ENCODE measurements around the gene NR3C1. TPM values are rescaled to one million over a fixed set of nuclear protein-coding genes. Genes with fewer than 3 reads are reported as not detected.

Gene NR3C1
- polyA plus RNA-seq, 1 donor from 2014 or later = 2.3 TPM

DNA sequence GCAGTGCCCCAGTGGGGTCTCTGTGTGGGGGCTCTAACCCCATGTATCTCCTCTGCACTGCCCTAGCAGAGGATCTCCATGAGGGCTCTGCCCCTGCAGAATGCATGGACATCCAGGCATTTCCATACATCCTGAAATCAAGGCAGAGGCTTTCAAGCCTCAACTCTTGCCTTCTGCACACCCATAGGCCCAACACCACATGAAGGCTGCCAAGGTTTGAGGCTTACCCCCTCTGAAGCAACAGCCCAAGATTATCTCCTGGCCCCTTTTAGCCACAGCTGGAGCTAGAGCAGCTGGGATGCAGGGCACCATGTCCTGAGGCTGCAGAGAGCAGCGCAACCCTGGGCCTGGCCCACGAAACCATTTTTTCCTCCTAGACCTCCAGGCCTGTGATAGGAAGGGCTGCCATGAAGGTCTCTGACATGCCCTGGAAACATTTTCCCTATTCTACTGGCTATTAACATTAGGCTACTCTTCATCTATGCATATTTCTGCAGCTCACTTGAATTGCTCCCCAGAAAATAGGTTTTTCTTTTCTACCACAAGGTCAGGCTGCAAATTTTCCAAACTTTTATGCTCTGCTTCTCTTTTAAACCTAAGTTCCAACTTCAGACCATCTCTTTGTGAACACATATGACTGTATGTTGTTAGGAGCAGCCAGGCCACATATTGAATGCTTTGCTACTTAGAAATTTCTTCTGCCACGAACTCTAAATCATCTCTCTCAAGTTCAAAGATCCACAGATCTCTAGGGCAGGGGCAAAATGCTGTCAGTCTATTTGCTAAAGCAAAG is 18.4 kb downstream of the NR3C1 start:
- no peak overlapping the region for H2AFZ ChIP-seq (ENCODE audit: low read depth, low read length)
- H3K9ac ChIP-seq (ENCODE audit: low read length) = no peak overlapping the region
- no peaks in the 10 kb centered on the region for H3K9me3 ChIP-seq (ENCODE audit: low read length)
- H3K27me3 ChIP-seq (ENCODE audit: insufficient read depth, low read depth, low read length) = no peaks in the 10 kb centered on the region
- H3K9me2 ChIP-seq (ENCODE audit: insufficient read depth, low read length) = no peaks in the 10 kb centered on the region
- H4K20me1 ChIP-seq (ENCODE audit: insufficient read depth) = no peaks in the 10 kb centered on the region
- H3K36me3 ChIP-seq (ENCODE audit: insufficient read depth, low read length) = no peaks in the 10 kb centered on the region
- H3K4me3 ChIP-seq (ENCODE audit: low read length) = no peak overlapping the region
- no peak overlapping the region for H3K27ac ChIP-seq (ENCODE audit: low read length)
- H3K79me2 ChIP-seq (replicated peaks; ENCODE audit: insufficient read depth, low read length) = no peaks in the 10 kb centered on the region
- no peak overlapping the region for H3K4me2 ChIP-seq (ENCODE audit: low read length)
- no peaks in the 10 kb centered on the region for H3F3A ChIP-seq (ENCODE audit: insufficient read depth, low read length, poor library complexity, severe bottlenecking)
- TF ChIP-seq EP300 (conservative IDR thresholded peaks at IDR 0.05; ENCODE audit: poor library complexity, severe bottlenecking) (no peak), POLR2AphosphoS5 (IDR thresholded peaks at IDR 0.05) (no peak), SMC3 (conservative IDR thresholded peaks at IDR 0.05; ENCODE audit: poor library complexity) (no peak), MXI1 (conservative IDR thresholded peaks at IDR 0.05; ENCODE audit: poor library complexity, severe bottlenecking) (no peak), TAF1 (IDR thresholded peaks at IDR 0.05; ENCODE audit: low read depth) (no peak), RAD21 (conservative IDR thresholded peaks at IDR 0.05) (no peak), EZH2 (IDR thresholded peaks at IDR 0.05; ENCODE audit: borderline replicate concordance, insufficient read depth, low read length, poor library complexity, severe bottlenecking) (no peak)
- TF ChIP-seq, protein P1, sequence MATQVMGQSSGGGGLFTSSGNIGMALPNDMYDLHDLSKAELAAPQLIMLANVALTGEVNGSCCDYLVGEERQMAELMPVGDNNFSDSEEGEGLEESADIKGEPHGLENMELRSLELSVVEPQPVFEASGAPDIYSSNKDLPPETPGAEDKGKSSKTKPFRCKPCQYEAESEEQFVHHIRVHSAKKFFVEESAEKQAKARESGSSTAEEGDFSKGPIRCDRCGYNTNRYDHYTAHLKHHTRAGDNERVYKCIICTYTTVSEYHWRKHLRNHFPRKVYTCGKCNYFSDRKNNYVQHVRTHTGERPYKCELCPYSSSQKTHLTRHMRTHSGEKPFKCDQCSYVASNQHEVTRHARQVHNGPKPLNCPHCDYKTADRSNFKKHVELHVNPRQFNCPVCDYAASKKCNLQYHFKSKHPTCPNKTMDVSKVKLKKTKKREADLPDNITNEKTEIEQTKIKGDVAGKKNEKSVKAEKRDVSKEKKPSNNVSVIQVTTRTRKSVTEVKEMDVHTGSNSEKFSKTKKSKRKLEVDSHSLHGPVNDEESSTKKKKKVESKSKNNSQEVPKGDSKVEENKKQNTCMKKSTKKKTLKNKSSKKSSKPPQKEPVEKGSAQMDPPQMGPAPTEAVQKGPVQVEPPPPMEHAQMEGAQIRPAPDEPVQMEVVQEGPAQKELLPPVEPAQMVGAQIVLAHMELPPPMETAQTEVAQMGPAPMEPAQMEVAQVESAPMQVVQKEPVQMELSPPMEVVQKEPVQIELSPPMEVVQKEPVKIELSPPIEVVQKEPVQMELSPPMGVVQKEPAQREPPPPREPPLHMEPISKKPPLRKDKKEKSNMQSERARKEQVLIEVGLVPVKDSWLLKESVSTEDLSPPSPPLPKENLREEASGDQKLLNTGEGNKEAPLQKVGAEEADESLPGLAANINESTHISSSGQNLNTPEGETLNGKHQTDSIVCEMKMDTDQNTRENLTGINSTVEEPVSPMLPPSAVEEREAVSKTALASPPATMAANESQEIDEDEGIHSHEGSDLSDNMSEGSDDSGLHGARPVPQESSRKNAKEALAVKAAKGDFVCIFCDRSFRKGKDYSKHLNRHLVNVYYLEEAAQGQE (IDR thresholded peaks at IDR 0.05; ENCODE audit: borderline replicate concordance) = no peak
- TF ChIP-seq, protein P2, sequence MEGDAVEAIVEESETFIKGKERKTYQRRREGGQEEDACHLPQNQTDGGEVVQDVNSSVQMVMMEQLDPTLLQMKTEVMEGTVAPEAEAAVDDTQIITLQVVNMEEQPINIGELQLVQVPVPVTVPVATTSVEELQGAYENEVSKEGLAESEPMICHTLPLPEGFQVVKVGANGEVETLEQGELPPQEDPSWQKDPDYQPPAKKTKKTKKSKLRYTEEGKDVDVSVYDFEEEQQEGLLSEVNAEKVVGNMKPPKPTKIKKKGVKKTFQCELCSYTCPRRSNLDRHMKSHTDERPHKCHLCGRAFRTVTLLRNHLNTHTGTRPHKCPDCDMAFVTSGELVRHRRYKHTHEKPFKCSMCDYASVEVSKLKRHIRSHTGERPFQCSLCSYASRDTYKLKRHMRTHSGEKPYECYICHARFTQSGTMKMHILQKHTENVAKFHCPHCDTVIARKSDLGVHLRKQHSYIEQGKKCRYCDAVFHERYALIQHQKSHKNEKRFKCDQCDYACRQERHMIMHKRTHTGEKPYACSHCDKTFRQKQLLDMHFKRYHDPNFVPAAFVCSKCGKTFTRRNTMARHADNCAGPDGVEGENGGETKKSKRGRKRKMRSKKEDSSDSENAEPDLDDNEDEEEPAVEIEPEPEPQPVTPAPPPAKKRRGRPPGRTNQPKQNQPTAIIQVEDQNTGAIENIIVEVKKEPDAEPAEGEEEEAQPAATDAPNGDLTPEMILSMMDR (IDR thresholded peaks at IDR 0.05; ENCODE audit: poor library complexity, severe bottlenecking) = no peak

- no peaks in the 10 kb centered on the region for H3K9me2 ChIP-seq (ENCODE audit: insufficient read depth, low read length)
- H4K20me1 ChIP-seq (ENCODE audit: insufficient read depth) = no peaks in the 10 kb centered on the region
- no peak overlapping the region for H3K4me3 ChIP-seq (ENCODE audit: low read length)
- H3F3A ChIP-seq (ENCODE audit: insufficient read depth, low read length, poor library complexity, severe bottlenecking) = no peaks in the 10 kb centered on the region
- H3K4me2 ChIP-seq (ENCODE audit: low read length) = no peak overlapping the region
- no peak overlapping the region for H2AFZ ChIP-seq (ENCODE audit: low read depth, low read length)
- H3K27me3 ChIP-seq (ENCODE audit: insufficient read depth, low read depth, low read length) = no peaks in the 10 kb centered on the region
- TF ChIP-seq EZH2 (IDR thresholded peaks at IDR 0.05; ENCODE audit: borderline replicate concordance, insufficient read depth, low read length, poor library complexity, severe bottlenecking) = no peak
- H3K9me3 ChIP-seq (ENCODE audit: low read length) = no peaks in the 10 kb centered on the region
- no peaks in the 10 kb centered on the region for H3K79me2 ChIP-seq (replicated peaks; ENCODE audit: insufficient read depth, low read length)
- no peak overlapping the region for H3K27ac ChIP-seq (ENCODE audit: low read length)
- H3K36me3 ChIP-seq (ENCODE audit: insufficient read depth, low read length) = no peaks in the 10 kb centered on the region
- H3K9ac ChIP-seq (ENCODE audit: low read length) = no peak overlapping the region
These were observed 19.5 kb downstream of the NR3C1 start for GRCh38 chr5:143383988-143384387.

Measured in neural cell (in vitro differentiated cells).